OCI-LY7 (cell line): ENCODE results near the gene HCFC1R1. TPM values are rescaled to one million over a fixed set of nuclear protein-coding genes. Genes with fewer than 3 reads are reported as not detected.

Experiments used
- BruUV-seq: library from RNA; stranded (reverse); fragments of 400-500 nt; replicated peaks from 2 replicates; lab custom pipeline; 2021; lab: Mats Ljungman, UMichigan
- CTCF ChIA-PET: fragments of 300-600 bp; sonication (Branson Sonifier 250); formaldehyde crosslinking; loops from one replicate; lab custom pipeline; 2022; ENCODE audit warnings: antibody characterized with exemption; ENCODE audit not compliant: unreplicated experiment; lab: Charles Lee
- POLR2A ChIA-PET: fragments of 300-600 bp; sonication (Branson Sonifier 250); formaldehyde crosslinking; loops from one replicate; lab custom pipeline; 2022; ENCODE audit warnings: antibody characterized with exemption; lab: Charles Lee
- DNase-seq: peaks from one replicate; pipeline ENCODE4 v3.0.0-alpha.2; 2015; ENCODE audit warnings: low spot score
- H2AFZ ChIP-seq: fragments of 200-600 bp; sonication (generic), shearing (Covaris generic); 2 replicates; pipeline ENCODE4 v1.6.1; 2014; ENCODE audit warnings: mild to moderate bottlenecking, antibody characterized with exemption, low read length, moderate library complexity
- H3K27ac ChIP-seq: fragments of 200-600 bp; sonication (generic); 2 replicates; pipeline ENCODE4 v1.5.1; 2014; ENCODE audit warnings: mixed run types, low read depth, mild to moderate bottlenecking, moderate library complexity, low read length, inconsistent platforms; ENCODE audit not compliant: poor library complexity, severe bottlenecking
- H3K36me3 ChIP-seq: fragments of 200-600 bp; sonication (generic); 2 replicates; pipeline ENCODE4 v1.6.1; 2014; ENCODE audit warnings: mild to moderate bottlenecking, antibody characterized with exemption, low read length, moderate library complexity, mixed read lengths; ENCODE audit not compliant: insufficient read depth
- H3K4me1 ChIP-seq: fragments of 200-600 bp; sonication (generic); 2 replicates; pipeline ENCODE4 v1.5.1; 2014; ENCODE audit warnings: mild to moderate bottlenecking, low read length; ENCODE audit not compliant: insufficient read depth, poor library complexity, severe bottlenecking
- H3K4me2 ChIP-seq: fragments of 200-600 bp; sonication (generic); 2 replicates; pipeline ENCODE4 v1.6.1; 2014; ENCODE audit warnings: mild to moderate bottlenecking, low read length
- H3K4me3 ChIP-seq: fragments of 200-600 bp; sonication (generic); 2 replicates; pipeline ENCODE4 v1.5.1; 2014; ENCODE audit warnings: mild to moderate bottlenecking, low read depth, low read length; ENCODE audit not compliant: poor library complexity, severe bottlenecking
- H3K79me2 ChIP-seq: fragments of 200-600 bp; sonication (generic); 2 replicates; pipeline ENCODE4 v1.6.1; 2016; ENCODE audit warnings: low read depth, mild to moderate bottlenecking, low read length, moderate library complexity, mixed read lengths; ENCODE audit not compliant: insufficient read depth
- H3K9me2 ChIP-seq: fragments of 200-600 bp; sonication (generic); 2 replicates; pipeline ENCODE4 v1.6.1; 2016; ENCODE audit warnings: mild to moderate bottlenecking, low read length, mixed read lengths; ENCODE audit not compliant: insufficient read depth
- H3K9me3 ChIP-seq: fragments of 200-600 bp; sonication (generic); 2 replicates; pipeline ENCODE4 v1.6.1; 2014; ENCODE audit warnings: mild to moderate bottlenecking, mixed run types, low read length, mixed read lengths
- H4K20me1 ChIP-seq: fragments of 200-600 bp; sonication (generic); 2 replicates; pipeline ENCODE4 v1.6.1; 2014; ENCODE audit warnings: mild to moderate bottlenecking, antibody characterized with exemption, low read length, moderate library complexity, mixed read lengths; ENCODE audit not compliant: insufficient read depth
- CTCF ChIP-seq: fragments of 200-600 bp; sonication (generic); conservative IDR thresholded peaks from 2 replicates; pipeline ENCODE4 v1.5.1; 2014; ENCODE audit warnings: mild to moderate bottlenecking, antibody characterized with exemption, low read length, moderate library complexity, mixed read lengths
- EZH2phosphoT487 ChIP-seq: fragments of 200-600 bp; sonication (generic); IDR thresholded peaks from 2 replicates; pipeline ENCODE4 v1.6.1; 2018; ENCODE audit warnings: low read depth, borderline replicate concordance, mild to moderate bottlenecking, mixed run types, antibody characterized with exemption, low read length, moderate library complexity, mixed read lengths
- intact Hi-C: fragments of 100-400 bp; cut with micrococcal nuclease; formaldehyde crosslinking; loops from one replicate; pipeline ENCODE4 v1.10.0; 2022; ENCODE audit not compliant: unreplicated experiment
- total RNA-seq, 2 experiments: library from RNA; depleted of rRNA in 1 of 2; stranded (reverse); fragments of >200 nt in 1 of 2; shearing (Covaris generic) in 1 of 2; gene quantifications; 2 replicates each; pipeline ENCODE4 v1.2.3, GENCODE V29; 2014 to 2022

Gene HCFC1R1
- total RNA-seq, 2 experiments from 2014 or later: 29.1 to 39.4 TPM

GRCh38 chr16:3030222-3031212, 6.8 kb upstream of the HCFC1R1 start:
- Histone ChIP-seq H3K4me2 (no peak overlapping the region), H3K79me2 (no peaks in the 10 kb centered on the region), H4K20me1 (no peaks in the 10 kb centered on the region; the same call in 1 of the 2 replicates), H2AFZ (no peak overlapping the region), H3K4me3 (no peak overlapping the region), H3K9me2 (no peaks in the 10 kb centered on the region), H3K27ac (no peak overlapping the region), H3K9me3 (no peaks in the 10 kb centered on the region), H3K4me1 (peaks cover 10% of the 10 kb centered on the region), H3K36me3 (peaks cover 16% of the 10 kb centered on the region)
- intact Hi-C loops: no loop called here
- ChIA-PET POLR2A (interaction anchor here (1.6 kb wide), 1 partner anchor 15 kb away, joined by 5 read pairs; no protein-coding TSS in a partner anchor), CTCF (interaction anchor here (1.1 kb wide), 1 partner anchor 23 kb away, joined by 3 read pairs; no protein-coding TSS in a partner anchor)
- BruUV-seq: no TSS peak
- no peak for DNase-seq
- TF ChIP-seq EZH2phosphoT487 (no peak), CTCF (no peak)

GRCh38 chr16:3029491-3030221, 5.9 kb upstream of the HCFC1R1 start:
- ChIA-PET POLR2A (interaction anchor here (1.2 kb wide), 1 partner anchor 25 kb away, joined by 4 read pairs; no protein-coding TSS in a partner anchor), CTCF (interaction anchor here (0.6 kb wide), 2 partner anchors 78 to 1066 kb away, joined by 3 read pairs; no protein-coding TSS in a partner anchor)
- BruUV-seq: no TSS peak
- Histone ChIP-seq H3K27ac (no peak overlapping the region), H3K9me2 (no peaks in the 10 kb centered on the region), H4K20me1 (no peaks in the 10 kb centered on the region; the same call in 1 of the 2 replicates), H3K4me1 (peaks cover 10% of the 10 kb centered on the region), H3K4me3 (no peak overlapping the region), H2AFZ (no peak overlapping the region), H3K4me2 (no peak overlapping the region), H3K79me2 (no peaks in the 10 kb centered on the region), H3K36me3 (peaks cover 16% of the 10 kb centered on the region), H3K9me3 (no peaks in the 10 kb centered on the region)
- DNase-seq: no peak
- TF ChIP-seq EZH2phosphoT487: no peak
- TF ChIP-seq CTCF: no peak
- intact Hi-C loops: no loop called here
